Non-pigmented ciliary epithelial cell (primary cell): ENCODE measurements around the gene CCDC148.

Experiments used
- DNase-seq: peaks from one replicate; pipeline ENCODE4 v3.0.0-alpha.2; 2010; ENCODE audit warnings: low read depth

Gene CCDC148

GRCh38 chr2:158172719-158173118, 283.8 kb downstream of the CCDC148 start:
- no peak for DNase-seq

GRCh38 chr2:158154596-158154995, 302.0 kb downstream of the CCDC148 start:
- DNase-seq: no peak

GRCh38 chr2:158153270-158154015, 303.1 kb downstream of the CCDC148 start:
- no peak for DNase-seq

- no peak for DNase-seq
Measured at GRCh38 chr2:158144914-158145625, 311.5 kb downstream of the CCDC148 start.

GRCh38 chr2:158143703-158144360, 312.7 kb downstream of the CCDC148 start:
- no peak for DNase-seq

- peak; percentile 36 for DNase-seq
Measured at GRCh38 chr2:158142568-158143332, 313.8 kb downstream of the CCDC148 start.

GRCh38 chr2:158142165-158142564, 314.4 kb downstream of the CCDC148 start:
- DNase-seq: no peak

- no peak for DNase-seq
Measured at GRCh38 chr2:158140201-158140600, 316.4 kb downstream of the CCDC148 start.

GRCh38 chr2:158138255-158138654, 318.3 kb downstream of the CCDC148 start:
- DNase-seq: no peak

- DNase-seq: no peak
Measured at GRCh38 chr2:158135096-158135495, 321.5 kb downstream of the CCDC148 start.

- DNase-seq: no peak
Measured at GRCh38 chr2:158134655-158135054, 321.9 kb downstream of the CCDC148 start.

GRCh38 chr2:158134055-158134454, 322.5 kb downstream of the CCDC148 start:
- DNase-seq: no peak

- DNase-seq: no peak
Measured at GRCh38 chr2:158131919-158132566, 324.5 kb downstream of the CCDC148 start.

GRCh38 chr2:158131483-158131912, 325.1 kb downstream of the CCDC148 start:
- no peak for DNase-seq

GRCh38 chr2:158130832-158131473, 325.6 kb downstream of the CCDC148 start:
- DNase-seq: no peak

- DNase-seq: no peak
Measured at GRCh38 chr2:158129037-158129436, 327.5 kb downstream of the CCDC148 start.

GRCh38 chr2:158128168-158128973, 328.2 kb downstream of the CCDC148 start:
- no peak for DNase-seq

GRCh38 chr2:158127380-158127804, 329.2 kb downstream of the CCDC148 start:
- no peak for DNase-seq

GRCh38 chr2:158125756-158126498, 330.6 kb downstream of the CCDC148 start:
- no peak for DNase-seq

GRCh38 chr2:158124896-158125295, 331.7 kb downstream of the CCDC148 start:
- no peak for DNase-seq
